Sigmoid colon (tissue), 4 donors: ENCODE results near the gene LRRC49.

Source experiments
- CTCF ChIP-seq, 4 experiments: fragments of 450-650 bp in 3 of 4; fragments of 200-600 bp in 1 of 4; IDR thresholded peaks; one replicate each; pipeline ENCODE4 v1.5.1; 2016 to 2019; ENCODE audit warnings: antibody characterized with exemption in 4 of 4, mild to moderate bottlenecking in 3 of 4, moderate library complexity in 2 of 4
- POLR2A ChIP-seq, 2 donors: fragments of 450-650 bp; IDR thresholded peaks; one replicate each; pipeline ENCODE4 v1.6.1; 2016; ENCODE audit warnings: antibody characterized with exemption in 2 of 2, mild to moderate bottlenecking in 2 of 2, moderate library complexity in 2 of 2
- POLR2AphosphoS5 ChIP-seq, 4 donors: sonication (generic); formaldehyde crosslinking; IDR thresholded peaks; one replicate each; pipeline ENCODE4 v1.6.1; 2017; ENCODE audit warnings: antibody characterized with exemption in 4 of 4

GRCh38 chr15:70866982-70867641 is 25.5 kb upstream of the LRRC49 start:
- TF ChIP-seq CTCF (IDR thresholded peaks at IDR 0.05) (no peak), POLR2A (IDR thresholded peaks at IDR 0.05) (no peak), POLR2AphosphoS5 (IDR thresholded peaks at IDR 0.05) (no peak)
